HG02642 (cell line): ENCODE results near the gene PRTG.
"Not testable (repeated sequence)": the region's sequence is repeated elsewhere in the genome, so short reads cannot be mapped to it uniquely, and the experiment has no call there.

Experiments
- ATAC-seq: cut with Tn5 transposase; IDR thresholded peaks from one replicate; pipeline ENCODE4 v1.9.1; 2021; ENCODE audit warnings: mild to moderate bottlenecking; ENCODE audit not compliant: unreplicated experiment, poor library complexity

Gene PRTG

DNA sequence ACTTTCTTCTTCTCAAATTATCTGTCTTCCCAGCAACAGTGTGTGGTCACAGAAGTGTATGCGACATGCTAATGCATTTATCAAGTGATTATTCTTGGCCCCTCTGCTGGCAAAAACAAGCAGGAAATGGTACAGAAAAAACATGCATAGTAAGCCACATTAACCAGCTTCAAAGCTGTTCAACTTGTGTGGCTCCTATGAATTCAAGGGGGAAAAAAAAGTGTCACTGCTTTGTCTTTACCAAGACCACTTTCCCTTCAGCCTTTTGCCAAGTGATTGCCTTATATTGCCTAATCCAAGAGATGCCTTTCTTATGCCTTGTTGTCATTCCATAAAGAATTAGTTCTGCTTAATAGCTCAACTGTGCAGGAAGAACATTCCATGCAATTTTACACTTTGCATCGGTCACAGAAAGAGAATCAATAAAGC is 39.1 kb downstream of the PRTG start:
- ATAC-seq, result no peak

DNA sequence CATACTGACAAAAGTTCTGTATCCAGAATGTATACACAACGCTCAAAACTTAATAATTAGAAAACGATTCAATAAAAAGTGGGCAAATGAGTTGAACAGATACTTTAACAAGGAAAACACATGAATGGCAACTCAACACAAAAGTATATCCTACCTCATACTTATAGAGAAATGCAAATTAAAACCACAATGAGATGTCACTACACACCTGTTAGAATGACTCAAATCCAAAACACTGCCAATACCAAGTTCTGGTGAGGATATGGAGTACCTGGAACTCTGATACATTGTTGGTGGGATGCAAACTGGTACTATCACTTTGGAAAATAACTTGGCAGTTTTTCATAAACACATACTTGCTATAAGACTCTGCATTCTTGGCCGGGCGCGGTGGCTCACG is 42.1 kb downstream of the PRTG start:
- ATAC-seq, result no peak

DNA sequence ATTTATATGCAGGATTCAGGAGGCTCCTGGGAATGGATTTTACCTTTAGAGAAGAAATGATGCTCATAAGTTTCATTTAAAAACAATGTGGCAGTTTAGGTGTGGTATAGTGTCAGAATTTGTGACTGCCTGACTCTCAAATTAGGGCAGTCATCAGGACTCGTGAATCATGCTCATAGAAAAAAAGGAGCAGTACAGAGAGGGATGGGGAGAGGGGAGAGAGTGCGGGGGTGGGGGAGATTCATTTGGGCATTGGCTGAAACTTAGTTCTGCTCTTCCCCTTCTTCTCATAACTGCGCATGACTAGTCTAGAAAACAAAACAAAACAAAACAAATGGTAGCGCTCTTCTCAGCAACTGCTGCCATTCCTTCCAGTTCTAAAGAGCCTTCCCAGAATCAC is 44.3 kb downstream of the PRTG start:
- no peak for ATAC-seq

DNA sequence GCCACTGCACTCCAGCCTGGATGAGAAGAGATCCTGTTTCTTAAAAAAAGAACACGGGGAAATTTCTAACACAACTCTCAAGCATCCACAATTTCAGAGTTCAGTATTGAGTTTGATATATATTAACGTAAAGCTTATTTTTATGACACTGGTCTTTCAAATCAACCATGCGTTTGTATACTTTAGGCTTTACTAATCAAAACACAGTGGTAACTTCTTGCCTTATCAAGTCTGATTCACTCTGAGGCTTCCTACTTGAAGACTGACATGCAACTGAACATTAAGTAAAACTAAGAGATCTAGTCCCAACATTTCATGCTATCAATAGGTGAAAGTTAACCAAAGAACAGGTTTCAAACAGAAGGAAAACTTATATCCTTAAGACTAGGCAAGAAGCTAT is 46.7 kb downstream of the PRTG start:
- no peak for ATAC-seq

DNA sequence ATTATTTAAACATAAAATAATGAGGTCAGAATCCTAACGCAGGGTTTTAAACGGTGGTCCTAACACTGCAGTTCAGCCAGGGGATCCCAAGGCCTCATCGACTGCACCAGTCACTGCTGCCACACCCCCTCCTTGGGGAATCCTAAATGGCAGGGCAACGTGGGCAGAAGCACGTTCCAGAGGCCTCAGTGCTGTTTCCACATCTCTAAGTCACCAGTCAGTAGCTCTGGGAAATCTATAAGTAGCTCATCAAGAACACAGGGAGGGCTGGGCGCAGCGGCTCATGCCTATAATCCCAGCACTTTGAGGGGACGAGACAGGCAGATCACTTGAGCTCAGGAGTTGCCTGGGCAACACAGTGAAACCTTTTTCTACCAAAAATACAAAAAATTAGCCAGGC is 47.5 kb downstream of the PRTG start:
- no peak for ATAC-seq

DNA sequence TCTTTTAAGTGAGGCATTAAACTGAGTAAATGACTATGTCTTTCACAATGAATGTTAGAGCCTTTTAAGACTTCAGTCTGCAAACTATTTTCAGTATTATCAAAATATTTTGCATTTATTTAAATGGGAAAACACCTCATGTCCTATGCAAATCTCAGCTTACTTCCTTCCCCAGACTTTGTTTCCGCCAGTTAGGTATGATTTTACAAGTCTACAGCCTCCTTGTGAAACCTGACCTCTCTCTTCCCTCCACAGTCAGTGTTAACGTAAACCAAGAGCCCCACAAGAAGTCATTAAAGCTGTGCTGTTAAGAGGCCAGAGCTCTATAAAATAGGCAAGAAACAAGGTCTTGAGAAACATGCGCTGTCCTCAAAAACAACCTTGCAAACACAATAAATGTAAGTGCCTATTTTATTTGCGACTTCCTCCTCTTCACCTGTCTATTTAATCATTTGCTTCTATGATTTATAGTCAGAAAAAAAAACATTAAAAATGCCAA is 48.3 kb downstream of the PRTG start:
- peak; percentile 89 for ATAC-seq

DNA sequence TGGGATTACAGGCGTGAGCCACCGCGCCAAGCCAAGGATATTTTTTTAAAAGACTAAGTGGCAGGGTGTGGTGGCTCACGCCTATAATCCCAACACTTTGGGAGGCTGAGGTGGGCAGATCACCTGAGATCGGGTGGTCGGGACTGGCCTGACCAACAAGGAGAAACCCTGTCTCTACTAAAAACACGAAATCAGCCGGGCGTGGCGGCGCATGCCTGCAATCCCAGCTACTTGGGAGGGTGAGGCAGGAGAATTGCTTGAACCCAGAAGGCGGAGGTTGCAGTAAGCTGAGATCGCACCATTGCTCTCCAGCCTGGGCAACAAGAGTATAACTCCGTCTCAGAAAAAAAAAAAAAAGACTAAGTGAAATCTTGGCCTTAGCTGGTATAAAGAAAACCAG is 49.8 kb downstream of the PRTG start:
- ATAC-seq, result not testable (repeated sequence)

DNA sequence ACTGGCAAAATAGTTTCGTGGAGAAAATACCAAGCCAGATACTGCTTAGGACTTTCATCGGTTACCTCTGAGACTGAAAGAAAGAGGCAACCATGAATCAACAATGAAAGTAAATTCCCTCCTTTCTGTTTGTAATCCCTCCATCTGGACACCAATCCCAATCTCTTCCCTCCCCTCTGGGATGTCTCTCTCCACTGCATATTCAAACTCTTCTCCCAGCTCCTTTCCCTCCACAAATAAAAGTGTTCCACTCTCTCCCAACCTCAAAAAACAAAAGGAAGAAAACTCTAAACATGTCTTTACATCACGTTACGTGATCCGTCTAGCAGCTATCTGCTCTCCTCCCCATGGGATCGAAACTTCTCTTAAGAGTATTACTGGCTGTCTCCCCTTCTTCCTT is 55.2 kb downstream of the PRTG start:
- no peak for ATAC-seq

DNA sequence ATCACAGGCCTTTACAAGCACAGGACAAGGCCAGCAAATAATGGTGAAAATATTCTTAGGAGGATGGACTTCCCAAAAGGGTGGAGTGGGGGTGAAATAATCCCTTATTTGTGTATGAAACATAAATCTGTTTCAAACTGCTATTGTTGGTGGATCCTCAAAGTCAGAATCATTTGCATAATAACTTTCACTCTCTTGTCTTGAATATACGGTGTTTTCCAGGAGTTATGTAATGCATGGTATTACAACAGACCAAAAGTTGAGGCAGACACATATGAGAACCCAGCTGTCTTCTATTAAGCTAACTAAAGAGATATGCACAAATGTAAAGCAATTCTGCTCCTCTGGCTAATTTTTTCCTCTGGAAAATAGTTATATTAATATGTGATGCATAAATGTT is 57.7 kb downstream of the PRTG start:
- peak; percentile 83 for ATAC-seq

DNA sequence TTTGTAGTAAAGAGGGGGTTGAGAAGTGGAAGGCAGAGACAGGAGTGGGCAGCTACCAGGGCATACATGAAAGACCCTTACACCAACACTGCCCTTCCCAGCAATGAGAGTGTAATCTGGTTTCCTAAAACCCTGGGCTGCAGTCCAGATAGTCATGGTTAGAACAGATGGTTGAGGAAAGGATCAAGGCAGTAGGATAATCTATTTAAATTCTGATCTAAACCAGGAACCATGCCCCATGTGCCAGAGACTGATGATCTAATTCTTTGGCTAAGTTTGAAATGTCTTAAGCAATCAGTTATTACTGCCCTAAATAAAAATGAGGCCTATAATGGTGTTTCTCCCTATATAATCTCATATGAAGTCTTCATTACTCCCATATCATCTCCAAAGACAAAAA is 59.6 kb downstream of the PRTG start:
- no peak for ATAC-seq

DNA sequence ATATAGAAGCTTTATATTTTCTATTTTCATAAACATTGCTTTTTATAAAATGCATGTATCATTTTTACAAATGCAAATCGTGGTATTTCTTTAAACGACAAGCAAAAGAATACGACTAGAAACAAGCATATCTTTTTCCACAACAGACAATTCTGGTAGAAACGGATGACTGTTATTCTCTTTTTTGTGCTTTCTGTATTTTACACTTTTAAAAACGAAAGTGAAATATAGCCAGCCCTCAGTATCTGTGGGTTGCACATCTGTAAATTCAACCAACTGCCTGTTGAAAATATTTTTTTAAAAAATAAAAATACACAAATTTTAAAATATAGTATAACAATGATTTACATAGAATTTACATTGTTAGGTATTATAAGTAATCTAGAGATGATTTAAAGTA is 61.3 kb downstream of the PRTG start:
- no peak for ATAC-seq

DNA sequence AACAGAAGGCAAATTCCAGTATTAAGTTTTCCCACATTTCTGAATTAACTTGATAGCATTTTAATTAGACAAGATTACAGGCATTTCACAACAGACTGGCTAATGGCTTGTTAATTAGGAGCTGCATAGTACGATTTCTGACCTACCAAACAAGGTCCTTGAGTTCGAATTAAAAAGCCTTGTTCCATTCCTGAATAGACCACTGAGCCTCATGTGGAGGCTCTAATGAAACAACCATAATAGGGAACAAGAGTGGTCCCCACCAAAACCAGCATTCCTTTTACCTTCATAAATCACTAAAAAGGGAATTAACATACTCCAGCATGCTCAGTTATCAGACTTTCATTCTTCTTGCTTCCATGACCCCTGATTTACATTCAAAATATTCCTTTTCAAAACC is 66.4 kb downstream of the PRTG start:
- no peak for ATAC-seq

DNA sequence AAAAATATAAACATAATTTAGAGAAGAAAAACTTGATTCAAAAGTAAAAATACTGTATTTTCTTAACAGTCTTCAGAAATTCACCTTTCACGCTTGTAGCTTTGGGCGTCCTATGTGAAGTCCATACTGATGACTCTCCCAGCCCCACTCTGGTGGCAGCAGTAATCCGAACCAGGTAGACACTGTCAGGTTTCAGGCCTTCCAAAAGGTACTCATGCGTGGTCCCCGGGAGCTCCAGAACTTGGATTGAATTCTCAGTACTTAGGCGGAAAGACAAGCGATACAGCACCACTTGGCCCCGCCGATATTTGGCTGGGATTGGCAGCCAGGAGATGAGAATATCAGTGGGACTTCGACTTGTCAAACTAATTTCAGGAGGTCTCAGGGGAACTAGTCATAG is 69.7 kb downstream of the PRTG start:
- ATAC-seq, result no peak

DNA sequence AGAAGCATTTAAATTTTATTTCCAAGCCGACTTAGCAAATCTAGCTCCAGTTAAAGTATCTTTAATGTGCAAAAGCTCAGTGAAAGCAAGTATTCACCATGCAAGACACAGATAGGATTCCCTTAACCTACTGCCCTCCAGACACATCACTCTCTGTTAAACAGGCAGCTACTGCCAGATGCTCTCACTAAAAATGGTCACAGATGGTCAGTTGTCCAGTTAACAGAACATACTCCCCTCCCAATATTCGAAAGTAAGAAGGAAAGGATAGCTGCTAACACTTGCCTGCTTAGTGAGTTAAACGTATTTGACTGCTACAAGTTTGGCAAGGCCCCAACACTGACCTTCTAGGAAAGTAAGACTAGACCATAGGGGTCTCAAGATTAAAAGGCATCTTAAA is 73.7 kb downstream of the PRTG start:
- no peak for ATAC-seq

DNA sequence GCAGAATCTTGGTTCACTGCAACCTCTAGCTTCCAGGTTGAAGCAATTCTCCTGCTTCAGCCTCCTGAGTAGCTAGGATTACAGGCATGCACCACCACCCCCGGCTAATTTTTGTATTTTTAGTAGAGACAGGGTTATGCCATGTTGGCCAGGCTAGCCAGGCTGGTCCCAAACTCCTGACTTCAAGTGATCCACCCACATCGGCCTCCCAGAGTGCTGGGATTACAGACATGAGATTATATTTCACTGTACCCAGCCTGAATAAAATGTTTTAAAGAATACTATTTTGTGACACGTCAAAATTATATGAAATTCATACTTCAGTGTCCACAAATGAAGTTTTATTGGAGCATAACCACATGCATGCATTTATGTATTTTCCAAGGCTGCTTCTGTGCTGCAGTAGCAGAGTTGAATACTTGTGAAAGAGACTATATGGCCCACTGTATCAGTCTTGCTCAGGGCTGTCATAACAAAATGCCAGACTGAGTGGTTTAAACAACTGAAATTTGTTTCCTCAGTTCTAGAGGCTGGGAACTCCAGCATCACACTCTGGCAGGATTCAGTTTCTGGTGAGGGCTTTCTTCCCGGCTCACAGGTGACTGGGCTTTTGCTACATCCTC is 77.2 kb downstream of the PRTG start:
- ATAC-seq, result no peak

DNA sequence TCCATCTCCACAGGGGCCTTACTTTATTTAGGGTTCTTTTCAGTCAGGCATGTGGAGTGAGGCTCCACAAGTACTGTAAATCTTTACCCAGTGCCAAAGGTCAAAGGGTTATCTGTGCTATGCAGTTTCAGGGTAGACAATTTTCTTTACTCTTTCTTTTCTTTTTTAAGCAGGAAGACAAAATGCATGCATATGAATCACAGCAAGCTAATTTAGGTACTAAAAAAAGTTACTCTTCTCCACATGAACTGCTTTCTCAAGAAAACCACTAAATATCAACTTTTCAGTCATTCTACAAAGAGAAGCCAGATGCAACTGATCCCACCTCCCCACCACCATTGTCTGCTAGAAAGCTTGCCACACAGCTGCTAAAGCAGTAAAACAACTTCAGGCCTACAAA is 81.5 kb downstream of the PRTG start:
- no peak for ATAC-seq

DNA sequence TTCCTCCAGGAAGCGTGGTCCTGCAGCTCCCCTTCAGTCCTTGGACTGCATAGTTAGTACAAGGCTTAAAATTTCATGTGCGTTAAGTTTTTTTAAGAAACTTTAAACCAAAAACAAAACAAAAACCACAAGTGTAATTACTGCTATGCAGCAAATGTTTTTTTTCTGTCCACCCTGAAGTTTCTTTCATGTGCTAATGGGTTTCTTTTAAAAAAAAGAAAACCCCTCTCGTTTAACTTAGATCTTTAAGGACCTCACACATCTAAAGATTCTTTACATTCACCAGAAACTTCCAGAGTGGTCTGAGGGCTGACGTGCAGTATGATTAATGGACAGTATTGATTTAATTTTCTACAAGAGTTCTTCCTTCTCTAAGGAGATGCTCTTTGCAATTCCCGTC is 82.8 kb downstream of the PRTG start:
- ATAC-seq, result no peak

DNA sequence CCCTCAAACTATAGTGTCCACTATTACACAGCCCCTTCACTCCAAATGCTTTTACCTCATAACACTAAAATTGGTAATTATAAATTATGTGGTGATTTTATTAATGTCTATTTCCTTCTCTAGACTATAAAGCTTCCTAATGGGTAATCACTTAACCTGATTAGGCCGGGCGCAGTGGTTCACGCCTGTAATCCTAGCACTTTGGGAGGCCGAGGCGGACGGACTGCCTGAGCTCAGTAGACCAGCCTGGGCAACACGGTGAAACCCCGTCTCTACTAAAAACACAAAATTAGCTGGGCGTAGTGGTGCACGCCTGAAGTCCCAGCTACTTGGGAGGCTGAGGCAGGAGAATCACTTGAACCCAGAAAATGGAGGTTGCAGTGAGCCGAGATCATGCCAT is 83.5 kb downstream of the PRTG start:
- no peak for ATAC-seq

DNA sequence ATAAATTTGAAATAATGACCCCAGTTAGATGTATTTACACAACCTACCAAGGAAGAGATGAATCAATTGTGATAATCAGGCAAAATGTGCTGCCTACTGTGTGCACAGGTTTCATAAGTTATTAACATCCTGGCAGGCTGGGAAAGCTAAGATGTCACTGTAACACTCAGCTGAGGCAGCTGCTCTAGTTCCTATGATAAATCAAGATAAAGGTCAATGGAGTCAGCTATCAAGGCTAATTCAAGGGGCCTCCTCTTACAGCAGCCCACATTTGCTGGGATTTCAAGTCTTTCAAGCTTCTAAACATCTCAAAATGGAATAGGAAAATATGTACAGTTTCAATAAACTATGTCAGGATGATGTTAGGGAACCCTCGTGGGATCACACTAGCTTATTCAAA is 84.1 kb downstream of the PRTG start:
- no peak for ATAC-seq

DNA sequence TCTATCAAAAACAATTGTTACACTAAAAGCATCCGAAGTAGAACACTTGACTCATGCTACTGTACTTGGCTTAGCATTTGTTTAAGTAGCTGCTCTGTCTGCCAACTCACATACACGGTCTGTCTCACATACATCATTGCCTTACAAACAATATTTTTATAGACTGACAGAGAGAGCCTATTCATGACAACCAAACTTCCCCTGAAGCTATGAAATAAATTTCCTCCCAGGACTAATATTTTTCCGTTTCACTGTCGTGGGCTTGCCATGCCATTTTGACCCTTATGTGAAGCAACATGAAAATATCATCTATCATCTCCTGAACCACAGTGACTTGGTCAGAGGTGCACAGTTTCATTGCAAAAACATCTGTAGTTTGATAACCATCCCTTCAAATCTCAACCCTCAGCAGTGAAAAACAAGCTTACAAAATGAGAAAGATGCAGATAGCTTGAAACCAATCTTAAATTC is 88.4 kb downstream of the PRTG start:
- ATAC-seq, result no peak

DNA sequence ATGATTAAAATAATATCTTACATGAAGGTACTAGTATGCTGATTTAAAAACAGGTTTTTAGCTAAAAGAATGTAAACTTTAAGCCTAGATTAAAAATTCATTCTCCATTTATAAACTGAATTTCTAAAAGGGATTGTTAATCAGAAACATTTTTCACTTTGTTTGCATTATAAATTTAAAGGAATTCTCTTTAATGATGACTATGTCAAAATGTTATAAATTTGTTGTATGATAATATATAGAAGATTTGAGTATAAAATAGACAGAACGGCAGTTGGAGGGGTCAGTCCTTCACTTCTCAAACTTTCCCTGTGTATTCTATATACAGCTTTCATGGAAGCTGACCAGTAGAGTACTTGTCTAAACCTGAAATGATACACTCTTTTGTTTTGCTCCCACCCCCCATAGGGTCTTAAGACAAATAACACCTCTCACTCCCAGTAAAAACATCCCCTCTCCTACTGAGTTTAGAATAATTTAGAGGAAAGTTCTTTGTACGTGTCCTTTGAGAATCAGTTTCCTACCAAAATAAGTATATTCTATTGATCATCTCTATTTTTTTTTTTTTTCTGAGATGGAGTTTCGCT is 90.0 kb downstream of the PRTG start:
- ATAC-seq, result no peak

DNA sequence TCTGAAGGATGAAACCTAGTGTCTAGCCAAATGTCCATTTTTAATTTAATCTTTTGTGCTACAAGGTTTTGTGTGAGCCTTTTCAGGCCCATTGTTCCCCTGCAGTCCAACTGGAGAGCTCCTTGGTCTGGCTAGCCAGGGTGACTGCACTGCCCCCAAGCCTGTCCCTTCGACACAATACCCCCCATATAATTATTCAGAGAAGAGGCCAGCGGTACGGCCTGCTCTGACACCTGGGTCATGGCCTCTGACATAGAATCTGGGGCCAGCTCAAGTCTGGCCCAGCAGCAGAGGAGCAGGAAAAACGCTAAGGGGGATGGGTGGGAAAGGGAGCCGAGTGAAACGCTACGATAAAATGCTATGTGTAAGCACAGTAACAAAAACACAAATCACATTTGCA is 90.6 kb downstream of the PRTG start:
- no peak for ATAC-seq
